Measurements from ENCODE around the gene CEACAM8.
"Not testable (repeated sequence)": the region's sequence is repeated elsewhere in the genome, so short reads cannot be mapped to it uniquely, and the experiment has no call there.

CEACAM8 gene

DNA sequence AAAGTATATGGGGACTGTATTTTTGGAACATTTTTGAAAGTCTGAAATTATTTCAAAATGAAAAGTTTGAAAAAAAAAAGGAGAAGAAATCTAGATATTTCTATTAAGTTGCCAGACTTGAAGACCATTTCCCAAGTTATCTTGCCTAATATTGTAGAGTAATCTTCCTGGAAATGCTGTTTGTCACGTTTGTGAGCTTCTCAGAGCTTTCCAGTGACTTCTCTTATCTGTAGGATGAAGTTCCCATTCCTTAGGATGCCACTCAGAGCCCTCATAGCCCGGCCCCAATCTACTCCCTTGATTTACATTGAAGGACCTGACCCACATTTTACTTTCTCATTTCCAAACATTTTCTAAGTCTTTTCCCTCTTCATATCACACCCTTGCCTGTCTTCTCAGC, 23.6 kb downstream of the CEACAM8 start:
- no peak for DNase-seq

GRCh38 chr19:42569193-42569592, 25.5 kb downstream of the CEACAM8 start:
- DNase-seq, result no peak

GRCh38 chr19:42568006-42568405, 26.7 kb downstream of the CEACAM8 start:
- no peak for DNase-seq

- DNase-seq, result no peak
These were observed 27.2 kb downstream of the CEACAM8 start for GRCh38 chr19:42567567-42567966.

DNA sequence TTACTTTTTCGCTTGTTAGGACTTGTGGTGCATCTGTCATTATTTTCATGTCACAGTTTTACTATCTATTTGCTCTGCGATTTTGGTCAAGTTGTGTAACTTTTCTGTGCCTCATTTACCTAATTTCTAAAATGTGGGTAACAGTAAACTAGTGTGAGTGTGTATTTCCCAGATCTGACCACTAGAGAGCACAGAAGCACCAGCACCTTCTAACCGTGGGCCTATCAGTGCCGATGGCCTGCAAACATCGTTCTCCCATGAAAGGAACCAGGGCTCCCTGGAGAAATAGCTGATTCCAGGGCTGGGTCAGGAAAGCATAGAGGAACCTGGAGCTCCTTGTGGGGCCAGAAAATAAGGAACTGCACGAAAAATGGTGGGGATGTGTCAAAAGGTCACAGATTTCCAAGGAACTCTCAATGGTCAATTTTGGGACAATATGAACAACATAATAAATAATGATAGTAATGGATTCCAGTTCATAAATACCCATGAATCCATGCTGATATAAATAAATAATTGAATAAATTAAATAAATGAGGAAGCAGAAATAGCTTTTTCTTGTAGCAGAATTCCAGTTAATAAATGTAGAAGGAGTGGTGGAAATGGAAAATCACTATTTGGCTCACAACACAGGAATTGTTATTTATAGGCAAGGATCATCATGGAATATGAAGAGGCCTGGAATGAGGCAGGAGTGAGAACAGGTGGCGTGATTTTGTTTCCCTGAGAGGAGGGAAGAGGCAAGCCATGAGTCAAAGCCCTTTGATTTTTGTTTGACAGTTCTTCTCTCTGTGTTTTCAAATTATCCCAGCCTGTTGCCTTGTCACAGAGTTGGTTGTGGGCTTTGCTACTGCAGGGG, 31.1 kb downstream of the CEACAM8 start:
- DNase-seq, result no peak

DNA sequence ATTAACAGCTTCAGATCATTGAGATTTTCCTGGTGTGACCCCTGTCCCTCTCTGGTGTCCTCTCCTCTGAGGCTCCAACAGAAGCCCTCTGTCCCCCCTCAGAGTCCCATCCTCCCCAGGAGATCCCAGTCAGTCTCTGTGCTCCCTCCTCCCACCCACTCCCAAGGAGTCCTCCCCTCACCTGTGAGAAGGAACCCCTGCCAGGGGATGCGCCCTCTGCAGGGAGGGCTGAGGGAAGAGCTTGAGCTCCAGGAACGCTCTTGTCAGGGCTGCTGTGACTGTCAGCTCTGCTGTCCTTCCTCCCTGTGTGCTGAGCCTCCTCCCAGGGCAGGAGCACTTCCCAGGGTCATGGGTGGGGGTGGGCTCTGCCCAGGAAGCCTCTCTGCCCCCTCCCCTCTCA, 33.2 kb downstream of the CEACAM8 start:
- DNase-seq, result no peak

GRCh38 chr19:42560731-42561130, 34.0 kb downstream of the CEACAM8 start:
- no peak for DNase-seq

DNA sequence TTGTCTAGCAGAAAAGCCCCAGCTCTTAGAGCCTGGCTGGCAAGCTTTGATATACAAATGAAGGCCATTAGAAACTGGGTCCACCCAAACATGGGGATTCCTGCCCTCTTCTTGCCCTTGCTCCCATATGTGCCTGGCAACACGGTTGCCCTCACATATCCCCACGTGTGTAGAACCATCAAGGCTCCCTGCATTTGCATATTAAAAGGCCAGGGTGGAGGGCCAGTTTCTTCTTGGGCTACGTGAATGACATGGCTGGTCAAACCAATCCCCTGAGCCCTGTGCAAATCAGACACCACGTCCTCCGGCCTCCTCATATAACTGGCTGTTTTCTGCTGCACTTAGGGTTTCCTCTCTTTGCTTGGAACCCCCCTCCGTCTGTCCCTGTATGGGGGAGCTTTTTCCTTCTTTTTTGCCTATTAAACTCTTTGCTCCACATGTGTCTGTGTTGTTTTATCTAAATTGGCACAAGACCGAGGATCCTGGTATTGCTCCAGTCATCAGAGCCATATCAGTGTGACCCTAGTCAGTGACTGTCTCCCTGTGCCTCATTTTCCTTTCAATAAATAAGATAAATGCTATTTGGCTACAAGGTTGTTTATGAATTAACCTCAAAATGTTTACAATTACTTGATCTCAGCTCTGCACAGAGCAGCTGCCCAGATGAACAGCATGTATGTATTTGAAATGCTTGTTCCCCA, 36.1 kb downstream of the CEACAM8 start:
- DNase-seq, result no peak

GRCh38 chr19:42557386-42557871, 37.3 kb downstream of the CEACAM8 start:
- DNase-seq, result not testable (repeated sequence)

- no peak for DNase-seq
These were observed 38.9 kb downstream of the CEACAM8 start for GRCh38 chr19:42555801-42556200.

GRCh38 chr19:42555317-42555716, 39.4 kb downstream of the CEACAM8 start:
- no peak for DNase-seq

DNA sequence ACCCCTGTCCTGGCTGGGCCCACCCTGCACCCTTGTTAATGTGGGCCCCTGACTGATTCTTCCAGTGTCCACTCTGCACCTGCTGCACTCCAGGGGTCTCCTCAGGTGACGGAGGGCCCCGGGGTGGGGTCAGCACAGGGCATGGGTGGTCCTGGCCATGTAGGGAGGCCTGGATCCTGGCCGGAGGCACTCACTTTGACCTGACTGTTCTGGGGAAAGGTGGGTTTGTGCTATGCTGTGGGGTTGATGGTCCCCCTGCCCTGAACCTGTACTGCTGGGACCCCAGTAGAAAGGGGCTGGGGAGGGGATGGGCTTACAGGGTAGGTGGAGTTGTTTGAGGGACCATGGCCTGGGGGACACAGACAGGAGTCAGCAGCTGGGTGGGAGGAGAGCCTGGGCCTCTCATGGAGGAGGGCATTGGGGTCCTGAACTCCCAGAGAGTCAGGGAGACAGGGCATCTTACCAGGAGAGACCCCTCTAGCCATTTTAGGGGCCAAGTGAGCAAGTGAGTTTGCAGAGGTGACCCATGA, 40.6 kb downstream of the CEACAM8 start:
- no peak for DNase-seq

- DNase-seq, result no peak
These were observed 41.3 kb downstream of the CEACAM8 start for GRCh38 chr19:42553292-42554045.

DNA sequence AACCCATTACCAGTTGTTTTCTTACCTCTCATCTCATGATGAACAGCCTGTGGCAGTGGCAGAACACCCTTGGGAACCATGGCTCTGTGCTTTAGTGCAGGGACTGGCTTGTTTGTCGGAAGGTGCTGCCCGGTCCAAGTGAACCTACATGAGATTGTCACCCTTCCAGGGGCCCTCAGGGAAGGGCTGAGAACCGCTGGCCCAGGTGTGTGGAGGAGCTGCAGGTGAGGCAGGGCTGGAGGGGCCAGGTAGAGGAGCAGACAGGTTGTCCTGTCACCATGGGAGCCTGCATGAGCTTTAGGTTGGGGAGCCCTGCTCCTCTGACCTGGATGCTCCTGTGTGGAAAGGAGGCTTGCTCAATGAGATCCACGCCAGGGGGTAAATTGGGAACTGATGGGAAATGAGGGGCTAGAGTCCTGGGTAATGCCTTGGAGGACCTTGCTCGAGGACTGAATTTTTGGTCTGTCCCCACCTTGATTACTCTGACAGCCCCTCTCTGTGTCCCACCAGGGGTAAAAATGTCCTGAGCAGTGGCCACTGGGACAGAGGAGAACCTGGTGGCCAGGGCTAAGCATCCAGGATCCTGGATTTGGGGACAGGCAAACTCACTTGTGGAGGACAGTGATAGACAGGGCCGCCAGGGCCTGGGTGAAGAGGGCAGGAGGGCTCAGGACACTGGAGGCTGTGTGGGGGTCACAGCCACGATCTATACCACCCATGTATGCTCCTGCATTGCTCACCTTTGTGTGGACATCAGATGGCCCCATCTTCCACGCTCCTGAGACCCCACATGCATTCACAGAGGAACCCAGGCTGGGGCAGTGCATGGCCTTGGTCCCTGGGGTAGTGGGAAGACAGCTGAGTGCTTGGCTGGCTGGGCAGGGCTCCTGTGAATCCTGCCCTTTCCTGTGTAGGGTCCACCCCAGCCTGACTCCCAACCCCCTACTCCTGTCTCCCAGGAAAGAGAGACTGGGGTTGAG, 42.3 kb downstream of the CEACAM8 start:
- DNase-seq, result no peak

- DNase-seq, result not testable (repeated sequence)
These were observed 44.2 kb downstream of the CEACAM8 start for GRCh38 chr19:42550521-42550920.

DNA sequence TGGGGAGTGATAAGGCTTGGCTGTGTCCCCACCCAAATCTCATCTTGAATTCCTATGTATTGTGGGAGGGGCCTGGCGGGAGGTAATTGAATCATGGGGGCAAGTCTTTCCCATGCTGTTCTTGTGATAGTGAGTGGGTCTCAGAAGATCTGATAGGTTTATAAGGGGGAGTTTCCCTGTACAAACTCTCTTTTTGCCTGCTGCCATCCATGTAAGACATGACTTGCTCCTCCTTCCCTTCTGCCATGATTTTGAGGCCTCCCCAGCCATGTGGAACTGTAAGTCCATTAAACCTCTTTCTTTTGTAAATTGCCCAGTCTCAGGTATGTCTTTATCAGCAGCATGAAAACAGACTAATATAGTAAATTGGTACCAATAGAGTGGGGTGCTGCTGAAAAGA, 45.7 kb downstream of the CEACAM8 start:
- not testable (repeated sequence) for DNase-seq

DNA sequence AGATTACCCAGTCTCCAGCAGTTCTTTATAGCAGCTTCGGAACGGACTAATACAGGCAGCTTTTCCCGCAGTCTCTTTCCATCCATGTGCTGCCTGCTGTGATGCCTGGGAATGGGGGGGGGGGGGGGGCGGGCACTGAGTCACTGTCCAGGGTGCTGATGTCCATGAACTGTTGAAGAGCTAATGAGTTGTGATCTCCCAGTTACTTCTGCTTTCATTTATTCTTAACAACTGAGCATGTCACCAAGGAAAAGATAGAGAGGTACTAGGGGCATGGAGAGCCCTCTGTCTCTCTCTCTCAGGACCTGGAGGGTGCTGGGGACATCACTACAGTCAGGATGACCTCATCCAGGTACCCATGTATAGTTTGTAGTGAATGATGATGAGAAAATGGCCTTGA, 46.2 kb downstream of the CEACAM8 start:
- no peak for DNase-seq

DNA sequence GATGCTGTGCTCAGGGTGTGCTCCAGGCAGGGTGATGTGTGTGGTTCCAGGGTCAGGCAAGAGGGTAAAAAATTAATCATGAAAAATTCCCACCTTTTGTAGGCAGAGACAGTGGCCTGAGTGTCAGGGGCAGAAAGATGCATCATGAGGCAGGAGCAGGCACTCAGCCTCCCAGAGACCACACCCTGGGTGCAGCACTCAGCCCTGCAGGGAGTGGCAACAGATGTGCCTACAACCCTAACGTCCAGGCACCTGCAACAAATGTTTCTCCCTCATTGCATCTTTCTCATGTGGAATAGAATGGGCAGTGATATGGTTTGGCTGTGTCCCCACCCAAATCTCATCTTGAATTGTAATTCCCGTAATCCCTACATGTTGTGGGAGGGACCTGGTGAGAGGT, 46.8 kb downstream of the CEACAM8 start:
- DNase-seq, result no peak

- no peak for DNase-seq
These were observed 47.8 kb downstream of the CEACAM8 start for GRCh38 chr19:42546831-42547500.

DNA sequence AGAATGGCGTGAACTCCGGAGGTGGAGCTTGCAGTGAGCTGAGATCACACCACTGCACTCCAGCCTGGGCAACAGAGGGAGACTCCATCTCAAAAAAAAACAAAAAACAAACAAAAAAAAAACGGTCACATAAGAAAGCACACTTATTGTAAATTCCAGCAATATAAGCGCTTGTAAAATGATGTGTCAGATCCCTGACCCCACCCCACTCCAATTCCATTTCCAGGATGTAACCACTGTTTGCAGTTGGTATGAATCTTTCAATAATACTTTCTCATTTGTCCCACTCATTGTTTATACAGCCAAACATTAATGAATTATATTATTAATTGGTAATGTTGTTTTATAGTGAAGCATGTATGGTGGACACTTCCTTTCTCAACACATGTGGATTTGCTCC, 50.6 kb downstream of the CEACAM8 start:
- no peak for DNase-seq

- DNase-seq, result no peak
These were observed 51.9 kb downstream of the CEACAM8 start for GRCh38 chr19:42542791-42543190.
